SH-SY5Y (cell line): ENCODE data around the gene HEYL.

Source experiments
- GATA2 ChIP-seq: IDR thresholded peaks from 2 replicates; pipeline ENCODE4 v1.6.1; 2011; ENCODE audit warnings: mild to moderate bottlenecking, low read depth, low read length
- GATA3 ChIP-seq: IDR thresholded peaks from 2 replicates; pipeline ENCODE4 v1.6.1; 2011; ENCODE audit warnings: low read depth, mild to moderate bottlenecking, low read length, moderate library complexity

- TF ChIP-seq GATA3: no peak
- TF ChIP-seq GATA2: no peak
These were observed 1.4 kb upstream of the HEYL start for GRCh38 chr1:39640861-39641260.
